HG03432 (cell line): Measurements from ENCODE around the gene AGO3.

Experiments used
- ATAC-seq: cut with Tn5 transposase; IDR thresholded peaks from one replicate; pipeline ENCODE4 v1.9.1; 2021; ENCODE audit warnings: mild to moderate bottlenecking, moderate library complexity; ENCODE audit not compliant: unreplicated experiment

Gene AGO3

DNA sequence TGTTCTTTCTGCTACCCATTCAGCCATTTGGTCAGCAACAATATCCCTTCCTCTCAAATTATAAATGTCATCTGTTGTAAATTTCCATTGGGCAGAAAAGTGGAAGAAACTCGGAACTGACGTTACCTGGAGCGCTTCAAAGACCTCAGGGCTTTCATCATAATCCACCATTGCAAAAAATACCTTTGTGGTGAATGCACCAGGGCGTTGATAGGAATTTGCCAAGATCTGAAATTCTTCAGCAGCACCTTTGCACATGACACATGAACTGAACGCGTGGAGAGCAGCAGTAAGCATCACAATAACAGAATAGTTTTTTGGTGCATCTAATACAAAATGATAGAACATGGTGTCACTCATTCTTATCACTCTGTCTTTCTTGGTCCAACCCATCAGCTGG lies 149.9 kb downstream of the AGO3 start:
- no peak for ATAC-seq

DNA sequence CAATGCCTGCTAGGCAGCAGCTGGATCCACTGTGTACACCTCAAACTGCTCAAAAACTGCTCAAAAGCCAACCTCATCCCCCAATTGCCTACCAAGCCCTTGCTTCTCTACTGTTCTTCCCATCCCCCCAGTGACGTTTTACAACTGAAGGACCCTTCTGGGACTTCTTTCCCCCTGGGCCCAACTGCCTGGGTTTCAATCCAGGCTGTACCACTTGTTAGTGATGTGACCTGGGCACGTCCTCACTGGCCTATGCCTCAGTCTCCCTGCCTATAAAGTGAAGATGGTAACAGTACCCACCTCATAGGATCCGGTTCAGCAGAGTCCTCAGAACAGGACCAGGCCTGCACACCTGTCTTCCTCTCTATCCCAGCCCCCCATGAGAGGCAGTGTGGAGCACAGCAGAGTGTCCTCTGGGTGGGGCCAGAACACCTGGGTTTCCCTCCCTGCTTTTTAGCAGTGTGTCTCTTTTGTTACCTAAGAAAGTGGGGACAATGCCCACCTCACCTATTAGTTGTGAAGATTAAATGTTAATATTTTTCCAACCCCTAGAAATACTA lies 151.1 kb downstream of the AGO3 start:
- no peak for ATAC-seq

DNA sequence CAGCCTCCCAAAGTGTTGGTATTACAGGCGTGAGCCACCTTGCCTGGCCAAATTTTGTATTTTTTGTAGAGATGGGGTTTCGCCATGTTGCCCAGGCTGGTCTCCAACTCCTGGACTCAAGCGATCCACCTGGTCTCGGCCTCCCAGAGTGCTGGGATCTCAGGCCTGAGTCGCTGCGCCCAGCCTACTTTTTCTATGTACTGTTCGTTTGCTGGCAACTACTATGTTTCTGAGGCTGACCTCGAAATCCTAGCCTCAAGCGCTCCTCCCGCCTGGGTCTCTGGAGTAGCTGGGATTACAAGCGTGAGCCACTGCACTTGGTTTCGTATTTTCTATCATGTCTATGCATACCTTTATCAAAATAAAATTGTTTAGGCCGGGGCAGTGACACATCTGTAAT lies 152.3 kb downstream of the AGO3 start:
- no peak for ATAC-seq

DNA sequence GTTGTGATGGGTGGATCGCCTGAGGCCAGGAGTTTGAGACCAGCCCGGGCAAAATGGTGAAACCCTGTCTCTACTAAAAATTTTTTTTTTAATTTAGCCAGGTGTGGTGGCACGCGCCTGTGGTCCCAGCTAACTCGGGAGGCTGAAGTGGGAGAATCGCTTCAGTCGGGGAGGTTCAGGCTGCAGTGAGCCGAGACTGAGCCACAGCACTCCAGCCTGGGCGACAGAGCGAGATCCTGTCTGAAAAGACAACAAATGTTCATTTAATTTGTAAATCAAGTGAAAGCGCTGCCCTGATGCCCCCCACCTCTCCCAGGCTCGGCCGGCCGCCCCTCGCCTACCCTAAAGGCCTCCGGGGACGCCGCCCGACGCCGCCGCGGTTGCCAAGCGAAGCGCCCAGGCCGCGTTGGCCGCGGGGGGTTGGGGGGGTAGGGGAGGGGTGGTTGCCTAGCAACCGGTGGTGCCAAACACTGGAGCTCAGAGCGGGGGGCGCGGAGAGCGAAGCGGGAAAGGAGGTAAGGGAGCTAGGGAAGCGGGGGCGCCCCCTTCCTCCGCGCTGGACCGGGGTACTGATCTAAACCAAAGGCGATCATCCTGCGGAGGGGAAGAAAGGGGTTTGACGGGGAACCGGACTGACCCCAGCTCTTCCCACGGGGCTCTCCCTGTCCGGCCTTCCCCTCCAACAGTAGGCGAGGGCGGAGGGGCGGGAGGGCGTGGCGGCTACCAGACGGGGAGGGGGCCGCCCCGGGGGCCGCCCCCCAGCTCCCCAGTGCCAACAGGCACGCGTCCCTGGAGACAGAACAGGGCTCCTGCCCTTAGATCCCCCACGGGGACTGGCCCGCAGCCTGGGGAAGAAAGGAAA lies 153.0 kb downstream of the AGO3 start, which contains the start of gene TEKT2:
Gene TEKT2 (plus strand): TSS at position 460 of the 862 bp plus-strand sequence. CDS start 828 bp downstream, outside the sequence.
- no peak for ATAC-seq

DNA sequence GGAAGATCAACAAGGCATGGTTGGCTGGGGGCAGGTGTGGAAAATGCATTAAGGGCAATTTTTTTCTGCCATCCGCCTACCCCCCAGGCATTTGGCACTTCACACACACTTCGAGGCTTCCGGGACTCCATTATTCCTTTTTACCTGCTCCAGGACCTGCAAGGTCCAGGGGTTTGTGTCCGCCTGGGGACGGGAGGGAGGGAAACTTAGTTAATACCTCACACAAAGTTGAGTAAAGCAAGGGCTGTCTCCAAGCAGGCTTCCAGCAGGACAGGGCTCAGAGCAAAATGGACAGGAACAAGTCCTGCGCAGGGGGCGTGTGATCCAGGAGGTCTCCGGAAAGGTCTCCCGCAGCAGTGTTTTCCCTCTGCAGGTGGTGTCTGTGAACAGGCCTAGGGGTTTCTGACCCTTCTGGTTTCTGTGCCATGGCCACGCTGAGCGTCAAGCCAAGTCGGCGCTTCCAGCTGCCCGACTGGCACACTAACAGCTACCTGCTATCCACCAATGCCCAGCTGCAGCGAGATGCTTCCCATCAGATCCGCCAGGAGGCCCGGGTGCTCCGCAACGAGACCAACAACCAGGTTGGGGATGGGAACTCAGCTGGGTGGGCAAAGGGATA lies 153.7 kb downstream of the AGO3 start:
- no peak for ATAC-seq

DNA sequence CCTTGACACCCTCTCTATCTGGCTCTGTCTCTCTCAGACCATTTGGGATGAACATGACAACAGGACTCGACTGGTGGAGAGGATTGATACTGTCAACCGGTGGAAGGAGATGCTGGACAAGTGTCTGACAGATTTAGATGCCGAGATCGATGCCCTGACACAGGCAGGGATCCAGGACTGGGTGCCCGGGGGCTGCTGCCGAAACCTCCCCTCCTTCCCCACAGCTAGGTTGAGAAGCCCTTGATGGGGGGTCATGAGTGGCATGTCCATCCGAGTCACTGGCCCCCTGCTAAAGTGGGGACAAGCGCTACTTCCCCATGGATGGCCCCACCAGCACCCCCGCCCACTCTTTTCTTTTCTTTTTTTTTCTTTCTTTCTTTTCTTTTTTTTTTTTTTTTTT lies 154.2 kb downstream of the AGO3 start:
- ATAC-seq, result no peak

DNA sequence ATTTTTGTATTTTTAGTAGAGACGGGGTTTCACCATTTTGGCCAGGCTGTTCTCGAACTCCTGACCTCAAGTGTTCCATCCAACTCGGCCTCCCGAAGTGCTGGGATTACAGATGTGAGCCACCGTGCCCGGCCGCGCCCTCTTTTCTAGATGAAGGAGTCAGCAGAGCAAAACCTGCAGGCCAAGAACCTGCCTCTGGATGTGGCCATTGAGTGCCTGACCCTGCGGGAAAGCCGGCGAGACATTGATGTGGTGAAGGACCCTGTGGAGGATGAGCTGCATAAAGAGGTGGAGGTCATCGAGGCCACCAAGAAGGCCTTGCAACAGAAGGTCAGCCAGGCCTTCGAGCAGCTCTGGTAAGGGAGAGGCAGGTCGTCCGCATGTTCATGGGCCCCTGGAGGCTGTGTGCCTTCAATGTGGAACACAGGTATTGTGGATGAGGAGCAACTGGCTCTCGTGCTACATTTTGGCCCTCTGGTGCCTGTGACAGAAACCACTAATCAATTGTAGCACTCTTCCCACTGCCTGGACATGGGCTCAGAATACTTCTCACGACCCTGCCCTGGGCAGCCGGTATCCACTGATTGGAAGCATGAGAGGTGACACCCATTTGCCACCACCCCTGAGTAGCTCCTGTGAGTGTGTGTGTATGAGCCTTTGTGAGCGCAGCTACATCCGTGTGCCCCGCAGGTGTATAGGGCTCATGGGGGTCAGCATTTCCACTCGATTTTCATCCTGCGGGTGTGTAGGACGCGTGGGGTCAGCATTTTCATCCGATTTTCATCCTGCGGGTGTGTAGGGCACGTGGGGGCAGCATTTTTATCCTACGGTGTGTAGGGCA lies 155.0 kb downstream of the AGO3 start:
- no peak for ATAC-seq

DNA sequence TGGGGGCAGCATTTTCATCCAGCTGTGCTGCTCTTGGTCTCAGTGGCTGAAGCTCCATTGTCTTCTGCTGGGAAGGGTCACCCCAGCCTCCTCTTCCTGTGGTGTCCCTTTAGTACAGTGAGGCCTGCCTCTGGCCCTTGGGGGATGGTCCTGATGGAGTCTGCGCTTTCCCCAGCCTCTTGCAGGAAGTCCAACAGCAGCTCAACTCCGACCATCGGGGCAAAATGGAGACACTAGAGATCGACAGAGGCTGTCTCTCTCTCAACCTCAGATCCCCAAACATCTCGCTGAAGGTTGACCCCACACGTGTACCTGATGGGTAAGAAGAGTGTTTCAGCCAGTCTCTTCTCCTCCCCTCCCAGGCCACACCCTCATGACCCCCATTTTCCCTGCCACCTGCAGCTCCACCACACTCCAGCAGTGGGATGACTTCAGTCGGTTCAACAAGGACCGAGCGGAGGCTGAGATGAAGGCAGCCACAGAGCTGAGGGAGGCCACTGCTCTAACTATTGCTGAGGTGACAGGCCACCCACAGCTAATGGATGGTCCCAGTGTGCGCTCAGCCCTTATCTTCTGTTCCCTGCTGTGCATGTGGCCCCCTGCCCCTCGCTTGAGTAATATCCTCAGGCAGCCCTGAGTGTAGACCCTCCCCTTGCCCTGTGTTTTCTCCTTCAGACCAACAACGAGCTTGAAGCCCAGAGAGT lies 155.8 kb downstream of the AGO3 start:
- no peak for ATAC-seq

DNA sequence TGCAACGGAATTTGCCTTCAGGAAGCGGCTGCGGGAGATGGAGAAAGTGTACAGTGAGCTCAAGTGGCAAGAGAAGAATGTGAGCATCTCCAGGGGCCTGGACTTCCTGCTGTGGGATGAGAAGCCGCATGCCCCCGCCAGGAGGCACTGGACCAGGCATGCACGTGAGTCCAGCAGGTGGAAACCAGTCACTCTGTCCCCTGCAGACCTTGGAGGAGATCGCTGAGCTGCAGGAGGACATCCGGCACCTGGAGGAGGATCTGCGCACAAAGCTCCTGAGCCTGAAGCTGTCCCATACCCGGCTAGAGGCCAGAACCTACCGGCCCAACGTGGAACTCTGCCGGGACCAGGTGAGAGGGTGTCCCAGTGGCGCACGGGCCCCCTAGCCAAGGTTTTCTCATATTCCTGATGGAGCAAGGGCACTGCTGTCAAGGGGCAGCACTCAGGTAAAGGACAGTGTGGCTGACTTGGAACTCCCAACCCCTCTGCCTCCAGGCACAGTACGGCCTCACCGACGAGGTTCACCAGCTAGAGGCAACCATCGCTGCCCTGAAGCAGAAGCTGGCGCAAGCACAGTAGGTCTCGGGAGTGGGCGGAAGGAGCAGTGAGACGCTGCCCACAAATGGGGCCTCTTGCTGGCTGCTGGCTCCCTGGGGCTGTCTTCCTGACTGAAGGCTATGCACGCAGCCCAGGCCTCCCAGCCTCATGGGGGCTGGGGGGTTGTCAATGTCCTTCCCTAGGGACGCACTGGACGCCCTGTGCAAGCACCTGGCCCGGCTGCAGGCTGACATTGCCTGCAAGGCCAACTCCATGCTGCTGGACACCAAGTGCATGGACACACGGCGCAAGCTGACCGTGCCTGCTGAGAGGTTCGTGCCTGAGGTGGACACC lies 156.6 kb downstream of the AGO3 start:
- ATAC-seq, result no peak

DNA sequence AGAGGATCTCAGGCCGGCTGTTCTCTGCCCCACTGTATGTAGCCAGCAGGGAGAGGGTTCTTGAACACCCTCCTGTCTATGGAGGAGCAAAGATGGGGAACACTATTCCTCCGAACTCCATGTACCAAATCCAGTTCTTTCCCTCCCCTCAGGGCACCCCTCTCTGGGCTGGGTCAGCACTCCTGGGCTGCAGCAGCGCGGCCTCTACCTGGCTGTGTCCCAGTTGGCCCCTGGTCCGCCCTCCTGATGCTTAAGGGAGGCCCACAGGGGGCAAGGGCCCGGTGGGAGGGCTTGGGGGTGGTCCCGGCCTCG lies 157.3 kb downstream of the AGO3 start:
- ATAC-seq, result no peak

DNA sequence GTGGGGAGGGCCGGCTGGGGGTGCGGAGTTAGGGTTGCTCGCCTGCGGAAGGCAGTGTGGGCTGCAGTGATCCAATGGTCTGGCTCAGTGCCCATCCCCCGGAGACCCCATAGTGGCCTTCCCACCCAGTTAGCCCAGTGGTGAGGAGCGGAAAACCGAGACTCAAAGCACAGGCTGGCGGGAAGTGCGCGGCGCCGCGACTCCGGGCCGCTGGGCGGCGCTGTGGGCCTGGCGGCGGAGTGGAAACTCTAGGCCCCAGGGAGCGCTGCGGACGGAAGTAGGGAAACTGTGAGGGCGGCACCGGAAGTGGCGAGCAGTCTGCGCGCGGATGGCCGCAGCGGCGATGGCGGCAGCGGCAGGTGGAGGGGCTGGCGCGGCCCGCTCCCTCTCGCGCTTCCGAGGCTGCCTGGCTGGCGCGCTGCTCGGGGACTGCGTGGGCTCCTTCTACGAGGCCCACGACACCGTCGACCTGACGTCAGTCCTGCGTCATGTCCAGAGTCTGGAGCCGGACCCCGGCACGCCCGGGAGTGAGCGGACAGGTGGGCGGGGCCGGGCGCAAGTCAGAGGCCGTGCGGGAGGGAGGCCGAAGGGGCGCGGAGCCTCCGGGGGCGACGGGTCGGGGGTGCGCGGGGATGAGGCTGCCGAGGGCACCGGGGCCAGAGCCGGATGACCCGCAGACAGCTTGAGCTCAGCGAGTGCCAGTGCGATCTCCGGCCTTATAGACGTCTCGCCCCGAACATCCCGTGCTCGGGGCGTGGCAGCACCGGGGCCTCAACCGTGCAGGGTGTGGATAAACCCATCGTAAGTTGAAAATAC lies 157.9 kb downstream of the AGO3 start, which contains the start of gene ADPRS:
Gene ADPRS (plus strand): TSS at position 316 of the 816 bp plus-strand sequence. CDS start 13 bp downstream, at position 329.
- peak; percentile 83 for ATAC-seq

DNA sequence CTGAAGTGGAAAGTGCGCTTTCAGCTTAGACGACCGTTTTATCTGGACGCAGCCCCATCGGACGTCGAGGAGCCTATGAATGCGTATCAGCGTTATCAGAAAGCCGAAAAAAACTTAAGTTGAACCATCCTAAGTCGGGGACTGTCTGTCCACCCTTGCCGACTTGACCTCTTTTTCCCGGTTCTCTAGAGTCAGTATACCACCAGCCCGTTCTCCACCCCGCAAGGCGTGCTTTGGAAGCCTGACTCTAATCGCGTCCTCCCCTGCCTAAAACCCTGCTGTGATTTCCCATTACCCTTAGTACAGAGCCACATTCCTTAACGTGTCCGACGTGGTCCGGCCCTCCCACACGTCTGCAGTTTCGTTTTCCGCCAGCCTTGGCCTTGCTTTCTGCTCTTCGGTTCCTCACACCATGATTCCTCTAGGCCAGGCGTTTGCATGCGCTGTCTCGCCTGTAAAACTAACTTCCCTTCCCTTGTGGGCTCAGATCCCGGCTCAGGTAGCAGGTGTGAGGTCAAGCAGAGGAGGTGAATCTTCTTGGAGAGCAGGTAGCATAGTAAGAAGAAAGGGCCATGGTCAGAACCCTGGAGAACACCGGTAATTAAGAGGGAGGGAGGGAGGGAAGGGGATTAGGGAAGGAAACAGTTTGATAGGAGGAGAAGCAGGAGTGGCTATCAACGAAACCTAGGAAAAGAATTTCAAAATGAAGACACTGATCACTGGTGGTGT lies 158.7 kb downstream of the AGO3 start:
- ATAC-seq, result no peak

DNA sequence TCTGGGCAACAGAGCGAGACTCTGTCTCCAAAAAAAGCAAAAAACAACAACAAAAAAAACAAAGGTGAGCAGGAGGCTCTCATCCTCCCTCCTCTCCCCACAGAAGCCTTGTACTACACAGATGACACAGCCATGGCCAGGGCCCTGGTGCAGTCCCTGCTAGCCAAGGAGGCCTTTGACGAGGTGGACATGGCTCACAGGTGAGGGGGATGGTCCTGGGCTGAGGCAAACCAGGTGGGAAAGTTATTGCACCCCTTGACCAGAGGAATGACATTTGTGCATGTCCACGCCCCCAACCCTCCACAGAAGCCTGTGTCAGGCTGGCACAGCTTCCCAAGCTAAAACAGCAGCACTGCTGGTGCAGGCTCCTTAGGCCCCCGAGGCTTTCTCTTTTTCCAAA lies 160.2 kb downstream of the AGO3 start:
- ATAC-seq, result no peak

DNA sequence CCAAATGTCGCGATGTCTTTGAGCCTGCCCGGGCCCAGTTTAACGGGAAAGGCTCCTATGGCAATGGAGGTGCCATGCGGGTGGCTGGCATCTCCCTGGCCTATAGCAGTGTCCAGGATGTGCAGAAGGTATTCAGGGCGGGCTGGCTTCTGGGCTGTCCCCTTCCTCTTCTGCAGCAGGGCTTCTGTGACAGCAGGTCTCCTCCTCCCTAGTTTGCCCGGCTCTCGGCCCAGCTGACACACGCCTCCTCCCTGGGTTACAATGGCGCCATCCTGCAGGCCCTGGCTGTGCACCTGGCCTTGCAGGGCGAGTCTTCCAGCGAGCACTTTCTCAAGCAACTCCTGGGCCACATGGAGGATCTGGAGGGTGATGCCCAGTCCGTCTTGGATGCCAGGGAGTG lies 160.8 kb downstream of the AGO3 start:
- no peak for ATAC-seq

DNA sequence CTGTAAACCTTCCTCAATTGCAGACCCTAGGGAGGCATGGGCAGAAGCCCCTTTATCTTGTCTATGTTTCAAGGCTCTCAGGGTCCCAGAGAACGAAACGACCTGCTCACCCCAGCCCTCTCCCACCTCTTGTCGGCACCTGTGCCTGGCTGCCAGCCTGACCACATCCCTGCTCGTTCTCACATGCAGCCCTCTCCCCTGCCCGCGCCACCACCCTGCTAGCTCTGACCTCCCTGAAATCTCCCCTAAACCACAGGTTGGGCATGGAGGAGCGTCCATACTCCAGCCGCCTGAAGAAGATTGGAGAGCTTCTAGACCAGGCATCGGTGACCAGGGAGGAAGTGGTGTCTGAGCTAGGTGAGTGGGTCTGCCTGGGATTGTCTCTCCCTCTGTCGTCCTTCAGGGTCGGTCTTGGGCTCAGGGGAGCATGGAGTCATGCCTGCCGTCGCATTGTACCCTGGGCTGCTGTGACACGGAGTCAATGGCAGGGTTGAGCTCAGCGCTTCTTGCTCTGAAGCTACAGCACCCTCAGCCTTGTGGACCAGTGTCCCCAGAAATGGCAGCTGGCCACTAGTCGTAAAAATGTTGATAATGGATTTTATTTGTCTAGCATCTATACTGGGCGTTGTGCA lies 161.4 kb downstream of the AGO3 start:
- ATAC-seq, result no peak

DNA sequence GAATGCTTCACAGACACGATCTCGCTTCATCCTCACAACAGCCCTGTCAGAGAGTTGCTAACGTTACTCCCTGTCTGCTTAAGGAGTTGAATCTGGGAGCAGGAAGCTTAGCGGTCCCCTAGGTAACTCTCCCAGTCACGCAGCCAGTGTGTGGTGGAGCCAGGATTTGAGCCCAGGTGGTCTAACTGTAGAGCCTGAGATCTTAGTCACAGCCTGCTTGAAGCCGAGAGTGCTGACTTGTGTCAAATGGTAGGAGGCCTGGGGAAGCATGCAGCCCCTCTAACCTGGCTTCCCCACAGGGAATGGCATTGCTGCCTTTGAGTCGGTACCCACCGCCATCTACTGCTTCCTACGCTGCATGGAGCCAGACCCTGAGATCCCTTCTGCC lies 161.9 kb downstream of the AGO3 start:
- ATAC-seq, result no peak

DNA sequence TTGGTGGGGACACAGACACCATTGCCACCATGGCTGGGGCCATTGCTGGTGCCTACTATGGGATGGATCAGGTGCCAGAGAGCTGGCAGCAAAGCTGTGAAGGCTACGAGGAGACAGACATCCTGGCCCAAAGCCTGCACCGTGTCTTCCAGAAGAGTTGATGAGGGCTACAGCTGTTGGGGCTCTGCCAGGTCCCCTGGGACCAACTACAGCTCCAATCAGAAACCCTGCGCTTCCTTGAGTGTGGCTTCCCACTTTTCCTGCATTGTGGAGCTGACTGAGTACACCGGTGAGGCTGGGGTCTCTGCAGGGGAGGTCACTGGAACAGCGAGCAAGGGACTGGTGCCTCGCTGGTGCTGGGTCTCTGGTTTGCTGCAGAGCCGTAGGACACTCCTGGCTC lies 162.3 kb downstream of the AGO3 start:
- no peak for ATAC-seq

DNA sequence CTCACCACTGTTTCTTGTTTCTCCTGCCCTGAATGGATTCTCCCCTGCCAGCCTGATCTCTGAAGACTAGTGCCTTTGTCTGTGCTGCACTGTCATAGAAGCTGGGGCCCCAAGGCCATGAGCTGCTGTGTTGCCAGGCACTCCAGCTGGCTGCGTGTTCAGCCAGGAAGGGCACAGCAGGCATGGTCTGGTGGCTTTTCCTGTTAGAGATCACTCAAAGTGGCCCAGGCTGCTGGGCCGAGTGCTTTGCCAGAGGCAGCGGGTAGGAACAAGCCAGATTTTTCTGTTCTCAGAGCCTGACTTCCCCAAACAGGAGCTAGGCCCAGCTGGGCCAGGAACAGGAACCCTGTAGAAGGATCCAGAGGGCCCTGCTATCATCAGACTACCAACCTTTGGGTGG lies 163.0 kb downstream of the AGO3 start:
- ATAC-seq, result no peak
